T1000 (cell line): ENCODE measurements around the gene AIDA.
"Not testable (repeated sequence)": the region's sequence is repeated elsewhere in the genome, so short reads cannot be mapped to it uniquely, and the experiment has no call there.

Experiments used
- DNase-seq: peaks from one replicate; lab custom pipeline; 2025; ENCODE audit warnings: mixed read lengths; lab: John Stamatoyannopoulos, UW

The AIDA gene

DNA sequence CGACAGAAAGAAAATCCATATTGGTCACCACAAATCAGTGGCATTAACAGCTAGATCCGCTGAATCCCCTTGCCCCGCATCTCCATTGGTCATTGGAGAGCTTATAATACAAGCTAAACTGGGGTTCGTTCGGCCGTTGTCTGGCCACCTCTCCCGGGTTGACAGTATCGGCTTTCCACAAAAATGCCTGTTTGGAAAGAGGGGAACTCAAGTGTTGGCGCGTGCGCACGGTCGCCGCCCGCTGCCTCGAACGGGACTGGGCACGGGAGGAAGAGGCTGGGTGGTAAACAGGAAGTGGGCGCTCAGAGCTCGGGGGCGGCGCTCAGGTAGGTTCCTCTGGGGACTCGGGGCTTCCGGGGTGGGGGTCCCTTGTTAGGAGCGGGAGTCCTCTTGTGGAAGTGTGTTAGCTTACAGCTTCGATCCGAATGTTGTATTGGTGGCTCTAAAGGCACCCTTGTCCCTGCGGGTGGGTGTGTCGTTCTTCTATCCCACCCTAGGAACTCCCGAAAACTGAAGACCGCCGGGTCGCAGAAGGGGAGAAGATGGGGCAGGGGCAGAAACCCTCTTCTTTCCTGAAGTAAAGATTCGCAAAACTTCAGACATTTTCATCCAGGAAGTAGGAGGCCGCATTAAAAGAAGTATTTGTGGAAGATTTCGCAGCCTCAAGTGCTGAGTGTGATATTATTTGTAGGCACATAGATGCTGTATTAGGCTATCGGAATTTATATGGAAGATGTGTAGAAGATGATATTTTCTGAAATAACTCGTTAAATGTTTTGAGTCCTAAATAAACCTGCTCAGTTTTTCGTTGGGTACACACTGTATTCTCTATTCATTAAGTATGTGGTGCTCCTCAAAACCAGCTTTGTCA is 1.0 kb upstream of the AIDA start:
- DNase-seq, result peak; percentile 87

DNA sequence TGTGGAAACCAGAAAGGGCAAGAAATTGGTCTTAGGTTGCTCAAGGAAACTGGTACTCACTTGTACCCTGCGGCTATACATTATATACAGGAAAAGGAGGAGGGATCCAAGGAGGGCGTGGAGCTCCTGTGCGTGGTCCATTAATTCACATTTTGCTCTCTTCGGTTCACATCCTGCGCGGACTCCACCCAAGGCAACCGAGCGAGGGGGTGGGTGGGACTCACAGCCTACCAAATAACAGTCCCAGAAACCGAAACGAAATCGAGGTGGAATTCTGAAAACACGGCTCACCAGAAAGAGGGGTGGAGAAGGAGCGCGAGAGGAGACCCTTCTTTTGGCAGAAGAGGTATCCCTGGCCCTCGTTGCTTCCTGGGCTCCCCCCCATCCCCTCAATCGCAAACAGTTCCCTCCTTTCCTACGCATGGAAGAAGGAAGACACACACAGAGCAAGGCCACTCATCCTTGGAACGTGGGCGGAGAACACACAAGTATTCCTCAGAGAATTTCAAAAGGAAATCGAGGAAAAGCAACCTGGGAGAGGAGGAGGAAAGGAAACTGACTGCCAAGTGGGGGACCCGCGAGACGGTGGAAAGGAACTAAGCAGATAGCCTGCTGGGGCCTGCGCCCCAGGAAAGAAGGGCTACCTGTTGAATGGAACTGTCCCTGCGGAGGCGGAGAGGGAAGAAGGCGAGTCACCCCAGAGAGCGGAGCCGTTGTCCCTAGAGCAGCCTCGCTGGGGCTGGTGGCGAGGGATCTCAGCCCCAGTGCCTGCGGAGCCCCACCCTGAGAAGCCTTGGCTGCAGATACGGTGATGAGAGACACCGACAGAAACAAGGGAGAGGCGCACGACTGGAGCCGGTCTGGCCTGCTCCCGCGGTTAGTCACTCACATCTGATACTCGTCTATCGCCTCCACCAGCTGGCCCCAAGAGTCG is 705 bp downstream of the AIDA start:
- DNase-seq, result peak; percentile 45

DNA sequence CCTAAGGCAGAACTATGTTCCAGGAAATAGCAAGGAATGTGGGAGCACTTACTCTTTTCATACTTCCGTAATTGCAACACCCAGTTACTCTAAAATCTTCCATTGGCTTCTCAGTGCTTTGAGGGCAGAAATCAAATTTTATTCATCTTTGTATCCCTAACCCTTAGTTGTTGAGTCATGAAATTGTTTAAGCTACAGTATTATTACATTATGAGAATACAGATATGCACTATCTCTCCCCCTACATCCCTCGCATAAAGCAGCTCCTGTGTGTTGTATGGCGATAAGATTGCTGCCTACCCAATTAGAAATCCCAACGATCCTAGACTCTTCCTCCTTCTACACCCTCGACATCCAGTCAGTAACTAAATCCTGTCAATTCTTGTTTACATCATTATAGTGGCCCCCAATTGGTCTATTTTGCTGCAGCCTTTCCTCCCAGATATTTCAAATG is 2.6 kb downstream of the AIDA start:
- no peak for DNase-seq

DNA sequence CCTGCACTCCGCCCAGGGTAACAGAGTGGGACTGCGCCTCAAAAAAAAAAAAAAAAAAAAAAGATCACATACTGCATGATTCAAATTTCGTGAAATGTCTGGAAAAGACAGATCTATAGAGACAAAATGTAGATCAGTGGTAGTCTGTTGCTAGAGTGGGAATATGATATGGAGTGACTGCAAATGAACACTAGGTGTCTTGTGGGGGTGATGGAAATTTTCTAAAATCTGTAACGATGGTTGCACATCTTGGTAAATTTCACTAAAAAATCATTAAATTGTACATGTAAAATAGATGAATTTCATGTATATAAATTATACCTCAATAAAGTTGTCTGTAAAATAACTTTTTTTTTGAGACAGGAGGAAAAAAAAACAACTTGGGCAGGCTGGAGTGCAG is 5.5 kb downstream of the AIDA start:
- DNase-seq, result no peak

DNA sequence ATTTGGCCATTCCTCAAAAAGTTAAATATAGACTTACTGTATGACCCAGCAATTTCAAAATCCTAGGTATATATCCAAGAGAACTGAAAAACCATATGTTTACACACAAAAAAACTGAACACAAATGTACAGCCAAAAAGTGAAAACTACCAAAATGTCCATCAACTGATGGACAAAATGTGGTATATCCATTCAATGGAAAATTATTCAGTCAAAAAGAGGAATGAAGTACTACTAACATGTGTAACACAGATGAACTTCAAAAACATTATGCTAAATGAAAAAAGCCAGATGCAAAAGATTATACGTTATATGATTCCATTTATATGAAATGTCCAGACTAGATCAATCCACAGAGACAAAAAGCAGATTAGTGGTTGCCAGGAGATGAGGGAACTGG is 8.0 kb downstream of the AIDA start:
- no peak for DNase-seq

DNA sequence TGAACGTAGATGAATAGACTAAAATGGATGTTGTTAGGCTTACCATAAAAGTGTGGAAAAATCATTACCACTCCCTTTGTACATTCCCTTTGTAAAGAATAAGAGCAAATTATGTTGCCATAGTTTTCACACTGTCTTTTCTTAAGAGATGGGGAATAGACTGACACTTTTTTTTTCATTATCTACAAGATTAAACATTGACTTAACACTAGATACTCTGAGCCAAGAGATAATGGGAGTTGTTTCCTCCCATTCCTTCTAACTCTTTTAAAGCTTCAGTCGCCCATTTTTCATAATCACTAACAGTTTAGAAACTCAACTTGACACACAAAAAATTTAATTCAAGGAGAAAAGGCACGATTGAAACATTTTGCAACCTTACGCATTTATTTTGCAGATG is 10.1 kb downstream of the AIDA start:
- DNase-seq, result no peak

DNA sequence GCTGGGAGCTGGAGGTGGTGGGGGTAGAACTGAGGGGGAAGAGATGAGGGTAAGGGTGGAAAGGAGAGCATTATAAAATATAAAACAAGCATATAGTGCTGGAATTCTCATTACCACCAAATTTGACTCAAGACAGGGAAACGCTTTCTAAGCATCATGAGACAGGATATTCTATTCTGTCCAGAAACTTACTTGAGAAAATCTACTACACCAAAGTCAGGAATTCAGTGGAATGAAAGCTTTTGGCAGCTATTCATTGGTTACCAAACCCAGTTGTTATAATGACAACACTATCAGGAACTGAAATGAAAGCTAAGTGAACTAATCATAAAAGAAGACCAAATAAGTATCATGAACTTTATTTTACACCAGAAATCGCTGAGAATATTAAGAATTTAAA is 14.5 kb downstream of the AIDA start:
- DNase-seq, result no peak

DNA sequence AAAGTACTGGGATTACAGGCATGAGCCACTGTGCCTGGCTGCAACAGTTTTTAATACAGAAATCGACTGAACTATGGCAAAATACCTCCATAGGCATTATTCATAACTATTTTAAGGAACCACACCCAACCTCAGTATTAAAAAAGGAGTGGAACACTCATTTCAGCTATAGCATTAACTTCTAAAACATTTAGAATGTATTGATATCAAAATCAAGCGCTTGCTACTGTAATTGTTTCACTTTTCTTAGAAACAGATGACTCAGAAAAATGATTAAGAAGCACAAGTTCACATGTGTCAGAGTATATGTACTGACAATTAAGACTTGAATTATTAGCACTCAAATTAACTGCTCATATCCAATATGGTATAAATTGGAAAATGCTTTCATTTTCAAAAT is 15.1 kb downstream of the AIDA start:
- no peak for DNase-seq

DNA sequence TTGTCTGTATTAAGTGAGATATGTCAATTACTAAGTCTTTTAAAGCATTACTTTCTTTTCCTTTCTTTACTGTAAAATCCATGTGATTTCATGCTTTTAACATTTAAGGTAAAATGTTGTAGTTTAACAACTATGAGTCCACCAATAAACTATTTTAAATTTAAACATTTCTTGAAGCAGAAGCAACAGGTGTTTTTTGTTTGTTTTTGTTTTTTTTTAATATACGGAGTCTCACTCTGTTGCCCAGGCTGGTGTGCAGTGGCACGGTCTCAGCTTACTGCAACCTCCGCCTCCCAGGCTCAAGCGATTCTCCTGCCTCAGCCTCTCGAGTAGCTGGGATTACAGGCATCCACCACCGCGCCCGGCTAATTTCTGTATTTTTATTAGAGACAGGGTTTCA is 15.6 kb downstream of the AIDA start:
- DNase-seq, result no peak

DNA sequence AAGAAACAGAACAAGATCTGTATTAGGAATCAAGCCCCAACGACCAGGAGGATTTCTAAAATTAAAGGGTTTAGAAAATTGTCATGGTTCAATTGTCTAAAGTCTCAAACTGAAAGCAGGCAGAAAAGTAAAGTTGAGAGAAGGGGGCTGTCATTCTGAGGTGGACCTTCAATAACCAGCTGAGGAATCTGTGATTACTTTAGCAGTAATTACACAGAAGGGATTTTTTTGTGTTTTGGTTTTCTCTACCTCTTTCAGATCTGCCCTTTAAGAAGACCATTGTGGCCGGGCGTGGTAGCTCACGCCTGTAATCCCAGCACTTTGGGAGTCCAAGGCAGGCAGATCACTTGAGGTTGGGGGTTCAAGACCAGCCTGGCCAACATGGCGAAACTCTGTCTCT is 17.4 kb downstream of the AIDA start:
- no peak for DNase-seq

DNA sequence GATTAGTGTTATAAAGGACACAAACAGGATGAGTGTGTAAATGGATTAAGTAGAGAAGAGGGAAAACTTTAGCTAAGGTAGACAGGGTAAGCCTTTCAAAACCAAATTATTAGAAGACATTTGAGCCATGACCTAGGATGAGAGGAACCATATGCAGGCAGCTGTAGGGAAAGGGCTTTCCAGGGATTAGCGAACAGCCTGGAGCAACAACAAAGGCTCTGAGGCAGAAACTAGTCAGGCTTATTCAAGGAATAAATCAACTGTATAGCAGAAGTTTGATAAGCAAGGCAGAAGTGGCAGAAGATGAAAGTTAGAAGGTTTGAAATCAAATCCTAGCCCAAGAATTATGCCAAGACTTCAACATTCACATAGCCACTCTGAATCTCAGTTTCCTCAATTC is 21.3 kb downstream of the AIDA start:
- DNase-seq, result no peak

DNA sequence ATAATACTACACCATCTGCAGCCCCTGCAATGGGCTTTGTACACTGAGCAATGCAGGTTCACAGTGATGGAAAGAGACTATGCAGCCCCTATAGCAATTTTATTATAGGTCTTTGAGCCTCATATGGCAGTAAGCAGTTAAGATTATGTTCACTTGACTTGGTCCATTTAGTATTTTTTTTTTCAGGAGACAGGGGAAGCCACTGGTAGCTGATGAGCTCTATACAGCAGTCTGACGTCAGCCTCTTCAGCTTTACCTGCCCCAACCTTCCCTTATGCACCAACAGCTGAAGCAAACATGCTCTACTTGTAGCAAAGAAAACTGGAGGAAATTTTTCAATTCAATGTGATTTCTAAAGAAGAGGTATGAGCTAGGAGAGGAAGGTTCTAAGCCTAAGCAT is 32.2 kb downstream of the AIDA start:
- DNase-seq, result no peak

DNA sequence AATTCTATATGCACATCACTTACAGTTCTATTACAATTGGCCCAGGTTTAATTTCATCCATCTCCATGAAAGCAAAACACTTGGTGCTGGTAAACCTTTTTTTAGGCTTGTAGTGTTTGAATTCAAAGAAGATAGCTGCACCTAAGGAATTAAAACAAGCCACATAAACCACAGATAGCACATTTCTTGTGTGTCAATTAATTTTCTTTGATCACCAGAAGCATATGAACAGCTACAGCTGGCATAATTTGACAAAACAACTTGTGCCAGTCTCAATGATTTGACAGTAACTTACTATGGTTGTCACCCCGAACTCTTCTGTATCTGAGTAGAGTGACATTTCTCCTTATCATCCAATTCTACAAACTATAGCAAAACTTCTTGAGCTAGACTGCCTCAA is 42.2 kb downstream of the AIDA start:
- no peak for DNase-seq

DNA sequence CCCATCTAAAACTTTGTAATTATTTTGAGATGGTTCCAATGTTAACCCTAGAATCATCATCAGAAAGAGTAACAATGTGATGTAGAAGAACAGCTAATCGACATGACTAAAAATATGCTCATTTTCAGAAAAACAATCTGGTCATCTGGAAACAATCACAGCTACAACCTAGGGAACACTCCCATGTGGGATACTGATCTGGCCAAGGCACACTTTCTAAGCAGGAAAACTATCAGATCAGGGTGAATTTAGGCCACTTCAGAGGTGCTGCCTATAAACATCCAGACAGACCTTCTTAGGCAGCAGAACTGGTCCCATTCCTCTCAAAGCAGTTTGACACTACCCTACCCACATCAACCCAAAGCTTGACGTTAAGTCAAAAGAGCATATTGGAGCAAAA is 43.2 kb downstream of the AIDA start:
- not testable (repeated sequence) for DNase-seq

DNA sequence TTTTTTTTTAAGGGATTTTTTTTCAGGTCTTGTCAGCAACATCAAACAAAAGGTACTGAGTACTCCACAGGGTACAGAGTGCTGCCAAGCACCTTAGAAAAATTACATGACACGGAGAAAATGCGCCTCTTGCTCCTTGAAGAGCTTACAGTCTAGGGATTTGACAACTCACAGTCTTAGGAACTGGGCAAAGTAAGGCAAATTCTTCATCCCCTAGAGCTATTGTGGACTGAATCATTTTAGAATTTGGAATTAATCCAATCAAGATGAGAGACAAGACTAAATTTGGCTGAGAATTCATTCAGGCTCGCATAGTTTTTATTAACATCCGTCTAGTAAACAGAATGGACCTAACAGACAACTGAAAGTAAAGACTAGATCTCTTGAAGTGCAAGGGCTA is 44.1 kb downstream of the AIDA start:
- not testable (repeated sequence) for DNase-seq

DNA sequence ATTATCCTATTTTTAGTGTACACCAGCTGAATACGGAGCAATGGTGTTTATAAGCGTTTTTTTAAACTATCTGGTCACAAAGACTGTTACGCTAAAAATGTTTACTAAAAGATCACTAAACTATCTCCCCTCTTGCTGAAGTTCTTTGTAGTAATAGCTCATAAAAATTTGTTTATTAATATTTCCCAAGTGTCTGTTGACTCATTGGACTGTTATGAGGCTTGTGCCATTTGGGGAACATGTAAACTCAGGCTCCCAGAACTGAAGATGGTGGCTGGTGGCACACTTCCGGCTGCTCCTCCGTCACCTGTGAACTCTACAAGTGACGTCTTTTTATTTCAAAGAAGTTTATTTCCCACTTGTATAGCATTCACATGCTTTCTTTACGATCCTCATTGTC is 46.3 kb downstream of the AIDA start:
- DNase-seq, result no peak

DNA sequence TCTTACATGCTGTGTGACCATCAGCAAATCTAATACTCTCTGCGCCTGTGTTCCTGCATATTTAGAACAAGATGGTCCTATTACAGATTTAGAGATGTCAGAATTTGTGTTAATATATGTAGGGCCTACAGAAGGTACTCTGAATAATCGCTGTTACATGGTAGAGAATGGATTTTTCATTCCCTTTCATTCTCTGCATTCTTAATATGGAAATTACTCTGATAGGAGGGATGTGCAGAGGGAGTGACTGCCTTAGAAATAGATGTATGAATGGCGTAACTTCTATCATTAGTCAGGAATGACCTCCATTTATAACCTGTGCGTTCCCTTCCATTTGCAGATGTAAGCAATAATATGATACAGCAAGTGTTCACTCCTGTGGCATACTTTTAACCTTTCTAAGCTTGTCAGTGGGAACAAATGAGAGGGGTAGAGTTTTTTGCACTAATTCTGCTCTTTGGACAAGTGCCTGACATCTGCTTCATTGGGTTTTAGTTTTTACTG is 48.8 kb downstream of the AIDA start:
- DNase-seq, result no peak

DNA sequence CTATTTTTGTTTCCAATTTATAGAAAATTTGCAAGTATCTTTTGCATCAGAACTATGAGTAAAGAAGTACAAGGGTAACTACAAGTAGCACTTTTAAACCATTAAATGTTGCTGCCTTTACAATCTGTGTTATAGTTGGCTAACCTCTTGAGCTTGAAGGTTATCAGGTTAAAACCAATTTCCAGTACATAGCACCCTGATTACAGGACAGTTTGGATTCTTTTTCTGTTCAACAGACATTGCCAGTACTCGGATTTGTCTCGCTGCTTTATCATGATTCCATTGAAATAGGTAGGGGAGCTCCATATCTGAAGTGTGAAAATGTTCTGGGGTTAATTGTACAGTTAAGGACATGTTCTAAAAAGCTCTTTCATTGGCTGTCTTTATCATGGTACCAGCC is 54.4 kb downstream of the AIDA start:
- no peak for DNase-seq

DNA sequence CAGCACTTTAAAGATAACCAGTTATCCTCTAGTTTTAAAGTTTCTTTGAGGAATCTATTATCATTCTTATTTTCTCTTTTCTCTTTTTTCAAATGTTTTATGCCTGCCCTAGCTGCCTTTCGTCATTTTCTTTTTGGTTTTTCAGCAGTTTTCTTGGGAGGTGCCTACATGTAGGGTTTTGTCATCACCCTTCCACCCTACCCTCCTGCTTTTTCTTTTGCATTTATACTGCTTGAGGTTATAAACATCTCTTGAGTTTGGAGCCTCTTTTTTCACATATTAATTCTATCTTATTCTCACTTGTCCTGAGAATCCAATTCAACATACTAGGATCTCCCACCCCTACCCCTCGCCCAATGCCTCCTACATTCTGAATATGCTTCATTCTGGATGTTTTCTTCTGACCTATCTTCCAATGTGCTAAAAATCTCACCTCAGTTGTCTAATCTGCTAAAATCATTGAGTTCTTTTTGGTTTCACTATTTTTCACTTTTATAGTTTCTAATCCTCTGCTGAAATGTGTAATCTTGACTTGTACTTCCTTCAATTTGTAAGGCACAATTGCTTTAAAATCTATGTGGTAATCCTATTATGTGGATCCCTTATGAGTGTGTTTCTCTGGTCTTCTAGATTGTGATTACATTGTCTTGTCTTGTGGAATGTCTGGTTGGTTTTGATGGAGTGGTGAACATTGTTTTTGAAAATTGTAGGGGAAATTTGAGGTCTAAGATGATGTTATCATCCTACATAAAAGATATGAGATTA is 55.7 kb downstream of the AIDA start:
- DNase-seq, result no peak

DNA sequence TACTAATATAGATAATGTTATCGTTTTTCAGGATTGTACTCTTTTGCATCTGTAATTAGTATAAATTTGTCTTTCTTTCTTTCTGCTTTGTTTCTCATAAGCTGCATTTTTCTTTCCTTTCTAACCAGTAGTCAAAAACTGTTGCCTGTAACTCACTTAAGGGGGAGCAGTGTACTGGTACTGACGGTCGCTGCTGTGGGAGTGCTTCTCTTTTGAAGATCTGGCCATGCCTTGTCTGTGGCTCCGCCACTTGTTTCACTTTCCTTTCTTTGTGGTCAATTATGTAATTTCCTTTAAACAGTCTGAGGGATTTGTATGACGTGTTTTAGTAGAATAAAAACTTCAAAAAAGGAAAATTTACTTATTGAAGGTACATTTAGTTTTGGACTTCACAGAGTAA is 57.4 kb downstream of the AIDA start:
- DNase-seq, result no peak

DNA sequence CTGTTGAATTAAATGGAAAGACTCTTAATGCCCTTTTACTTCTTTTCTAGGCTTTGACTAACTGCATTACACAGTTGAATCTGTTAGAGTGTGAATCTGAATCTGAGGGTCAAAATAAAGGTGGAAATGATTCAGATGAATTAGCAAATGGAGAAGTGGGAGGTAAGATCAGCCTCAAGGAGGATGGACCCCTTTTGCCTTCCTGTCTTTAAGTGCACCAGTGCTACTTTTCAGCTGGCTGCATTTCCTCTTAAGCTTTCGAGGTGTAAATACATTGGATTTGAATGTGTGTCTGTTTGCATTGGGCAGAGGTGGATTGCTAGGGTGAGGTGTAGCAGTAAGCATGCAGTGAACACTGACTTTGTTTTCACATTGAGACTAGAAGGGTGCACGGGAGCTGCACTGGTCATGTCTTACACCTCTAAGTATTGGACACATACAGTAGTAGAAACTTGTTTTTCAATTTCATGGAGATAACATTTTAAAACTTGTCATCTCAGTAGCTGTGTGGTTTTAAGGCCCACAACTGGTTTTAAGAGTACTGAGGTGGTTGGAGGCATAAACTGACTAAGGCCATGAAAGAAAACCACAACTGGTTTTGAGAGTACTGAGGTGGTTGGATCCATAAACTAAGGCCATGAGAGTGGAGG is 59.0 kb downstream of the AIDA start:
- DNase-seq, result no peak

DNA sequence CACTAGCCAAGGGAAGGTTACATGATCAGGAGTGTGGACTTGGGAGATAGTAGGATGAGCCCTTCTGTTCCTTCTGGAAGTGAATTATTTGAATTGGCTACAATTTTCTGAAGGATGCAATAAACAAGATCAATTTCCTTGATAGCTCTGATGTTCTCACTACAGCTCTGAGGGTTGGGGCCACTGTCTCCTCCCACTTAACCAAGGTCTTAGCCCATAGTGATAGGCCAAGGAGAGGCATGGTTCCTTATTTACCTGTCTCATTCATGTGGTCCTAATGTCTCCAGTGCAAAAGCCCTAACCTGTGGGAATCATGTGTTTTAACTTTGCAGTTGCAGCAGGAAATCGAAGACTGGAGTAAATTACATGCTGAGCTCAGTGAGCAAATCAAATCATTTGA is 59.6 kb downstream of the AIDA start:
- DNase-seq, result no peak
